Right lobe of liver (tissue), 6 donors: ENCODE data around the gene ADARB2. TPM values are rescaled to one million over a fixed set of nuclear protein-coding genes. Genes with fewer than 3 reads are reported as not detected.
A peak's percentile ranks its signal among the peaks of the same experiment; 100 is the strongest.

ENCODE experiments used
- ATAC-seq, 4 donors: fragments of 200-7000 bp; cut with Tn5 transposase; one replicate each; pipeline ENCODE4 v1.9.1; 2020; ENCODE audit warnings: mild to moderate bottlenecking in 4 of 4, moderate library complexity in 4 of 4
- DNase-seq, 3 donors: peaks; one replicate each; pipeline ENCODE4 v3.0.0-alpha.2; 2020
- H3K27ac ChIP-seq, 3 donors: fragments of 200-600 bp; one replicate each; pipeline ENCODE4 v1.8.0; 2022
- H3K27me3 ChIP-seq, 2 donors: fragments of 200-600 bp; one replicate each; pipeline ENCODE4 v1.8.0; 2022
- H3K36me3 ChIP-seq, 4 donors: fragments of 200-600 bp; sonication (generic) in 1 of 4; one replicate each; pipeline versions ENCODE4 v1.5.1 to v1.8.0; 2017 to 2022; ENCODE audit warnings: control low read depth in 1 of 4
- H3K4me1 ChIP-seq, 4 donors: fragments of 200-600 bp; sonication (generic) in 1 of 4; one replicate each; pipeline versions ENCODE4 v1.5.1 to v1.8.0; 2017 to 2022; ENCODE audit warnings: control low read depth in 1 of 4
- H3K4me3 ChIP-seq, 3 donors: fragments of 200-600 bp; one replicate each; pipeline ENCODE4 v1.8.0; 2022
- H3K9me3 ChIP-seq, 4 donors: fragments of 200-600 bp; sonication (generic) in 1 of 4; one replicate each; pipeline versions ENCODE4 v1.5.1 to v1.8.0; 2017 to 2022; ENCODE audit warnings: control low read depth in 1 of 4
- POLR2A ChIP-seq: fragments of 450-650 bp; IDR thresholded peaks from one replicate; pipeline ENCODE4 v1.6.1; 2017; ENCODE audit warnings: antibody characterized with exemption, mild to moderate bottlenecking
- WGBS: methylation state at CpG from one replicate; pipeline ENCODE4 v1.1.6; 2018; ENCODE audit warnings: low coverage, low lambda C conversion rate; ENCODE audit not compliant: insufficient coverage; ENCODE audit errors: missing lambda C conversion rate; 5-methylcytosine and 5-hydroxymethylcytosine counted together
- intact Hi-C, 2 donors: fragments of 100-400 bp; cut with DNase I; formaldehyde crosslinking; loops; one replicate each; pipeline versions ENCODE4 v1.11.2 to v1.14.1; 2022
- total RNA-seq, 6 experiments: library from RNA; depleted of rRNA in 2 of 6; stranded (reverse); fragments of >200 nt in 2 of 6; fragmentation: NEBNext Ultra II Directional in 3 of 6; extraction: Animal tissue kit (Norgen Biotek cat#: 25700) in 3 of 6; gene quantifications; one replicate each; pipeline versions ENCODE4 v1.1.0 to v1.2.4, GENCODE V29; 2016 to 2023
- TF ChIP-seq, protein P1 (sequence below), 4 donors: fragments of 200-600 bp in 3 of 4; fragments of 450-650 bp in 1 of 4; IDR thresholded peaks; one replicate each; pipeline versions ENCODE4 v1.5.1 to v1.8.0; 2016 to 2022; ENCODE audit warnings: antibody characterized with exemption in 4 of 4, mild to moderate bottlenecking in 2 of 4
- donor health status: DM: no; HTN: yes; CAD: no.
- donor health status: DM: no; HTN: no; CAD: no.
- donor health status: DM: no; HTN: no; CAD: no.
- donor health status: DM: no; HTN: yes; CAD: no.
- donor health status: DM: no; HTN: yes; CAD: no.

The ADARB2 gene
- total RNA-seq, 6 experiments from 2014 or later, result 0.07 to 0.68 (median 0.42) TPM

DNA sequence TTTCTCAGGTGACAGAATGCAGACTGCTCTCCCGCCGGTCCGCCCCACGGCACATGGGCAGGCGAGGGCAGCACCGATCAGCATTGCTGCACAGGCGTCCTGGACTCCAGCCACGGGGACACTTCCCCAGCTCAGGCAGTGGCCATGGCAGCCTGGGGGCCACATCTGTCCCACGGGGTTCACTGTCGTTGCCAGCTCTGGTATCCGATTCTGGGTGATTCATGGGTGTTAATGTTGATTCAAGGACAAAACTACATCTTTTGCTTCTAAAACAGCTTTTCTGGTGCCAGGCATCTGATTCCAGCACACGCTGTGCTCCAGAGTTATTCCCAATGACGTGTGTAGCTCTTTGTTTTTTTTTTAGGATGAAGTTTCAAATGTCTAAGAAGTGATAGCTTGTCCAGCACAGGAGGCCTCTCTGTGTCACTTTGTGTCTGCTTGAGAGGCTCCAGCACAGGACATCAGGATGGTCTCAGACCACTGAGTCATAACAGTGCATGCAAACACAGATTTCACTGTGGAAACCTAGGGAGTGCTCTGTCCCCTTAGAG lies 463.1 kb downstream of the ADARB2 start:
- DNase-seq, result no peak
- ATAC-seq, result no peak
- H3K27ac ChIP-seq, result no peak overlapping the region

DNA sequence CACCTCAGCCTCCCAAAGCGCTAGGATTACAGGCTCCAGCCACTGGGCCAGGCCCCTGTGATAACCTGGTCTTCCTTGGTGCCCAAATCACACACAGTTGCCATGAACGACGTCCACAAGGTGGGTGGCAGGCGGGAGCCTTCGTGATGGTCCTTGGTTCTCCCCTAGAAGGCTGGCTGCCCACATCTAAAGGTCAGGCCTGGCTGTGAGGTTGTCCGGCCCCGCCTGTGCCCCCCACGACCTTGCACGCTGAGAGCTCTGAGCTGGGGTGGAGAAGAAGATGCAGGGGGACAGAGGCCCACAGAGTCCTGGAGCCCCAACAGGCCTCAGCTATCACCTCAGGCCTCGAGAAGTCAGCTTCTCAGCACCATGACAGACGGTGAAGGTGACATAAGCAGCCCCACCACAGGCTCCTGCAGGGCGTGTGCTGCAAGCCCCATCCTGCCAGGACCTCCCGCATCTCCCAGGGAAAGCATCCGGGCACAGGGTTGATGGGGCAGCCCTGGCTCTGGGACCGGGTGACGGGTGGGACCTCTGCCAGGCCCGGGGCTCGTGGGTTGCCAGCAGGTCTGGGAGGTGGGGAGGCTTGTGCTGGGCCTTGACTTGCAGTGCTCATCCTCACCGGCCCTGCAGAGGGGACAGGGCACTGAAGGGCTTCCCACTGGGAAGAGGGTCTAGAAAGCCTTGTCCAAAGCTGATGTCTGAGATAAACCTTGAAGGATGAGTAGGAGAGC lies 463.8 kb downstream of the ADARB2 start:
- H3K27me3 ChIP-seq, result no peaks in the 10 kb centered on the region
- H3K4me1 ChIP-seq, result no peaks in the 10 kb centered on the region
- H3K4me3 ChIP-seq, result no peak overlapping the region
- DNase-seq, result no peak
- TF ChIP-seq, protein P1, sequence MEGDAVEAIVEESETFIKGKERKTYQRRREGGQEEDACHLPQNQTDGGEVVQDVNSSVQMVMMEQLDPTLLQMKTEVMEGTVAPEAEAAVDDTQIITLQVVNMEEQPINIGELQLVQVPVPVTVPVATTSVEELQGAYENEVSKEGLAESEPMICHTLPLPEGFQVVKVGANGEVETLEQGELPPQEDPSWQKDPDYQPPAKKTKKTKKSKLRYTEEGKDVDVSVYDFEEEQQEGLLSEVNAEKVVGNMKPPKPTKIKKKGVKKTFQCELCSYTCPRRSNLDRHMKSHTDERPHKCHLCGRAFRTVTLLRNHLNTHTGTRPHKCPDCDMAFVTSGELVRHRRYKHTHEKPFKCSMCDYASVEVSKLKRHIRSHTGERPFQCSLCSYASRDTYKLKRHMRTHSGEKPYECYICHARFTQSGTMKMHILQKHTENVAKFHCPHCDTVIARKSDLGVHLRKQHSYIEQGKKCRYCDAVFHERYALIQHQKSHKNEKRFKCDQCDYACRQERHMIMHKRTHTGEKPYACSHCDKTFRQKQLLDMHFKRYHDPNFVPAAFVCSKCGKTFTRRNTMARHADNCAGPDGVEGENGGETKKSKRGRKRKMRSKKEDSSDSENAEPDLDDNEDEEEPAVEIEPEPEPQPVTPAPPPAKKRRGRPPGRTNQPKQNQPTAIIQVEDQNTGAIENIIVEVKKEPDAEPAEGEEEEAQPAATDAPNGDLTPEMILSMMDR (IDR thresholded peaks at IDR 0.05), result no peak
- TF ChIP-seq POLR2A, result no peak
- no peak overlapping the region for H3K27ac ChIP-seq
- no peaks in the 10 kb centered on the region for H3K9me3 ChIP-seq
- intact Hi-C loops, result no loop called here
- peak in 1 of 4 donors; percentile 31 for ATAC-seq
- no peaks in the 10 kb centered on the region for H3K36me3 ChIP-seq
- whole genome bisulfite sequencing, result 73% methylated on average over 7 of the region's 19 CpGs

More for the DNA sequence above, 463.1 kb downstream of the ADARB2 start:
- H3K36me3 ChIP-seq, result no peaks in the 10 kb centered on the region
- WGBS, result 55% methylated on average over 5 of the region's 13 CpGs
- H3K4me1 ChIP-seq, result no peaks in the 10 kb centered on the region
- H3K9me3 ChIP-seq, result no peaks in the 10 kb centered on the region
- H3K4me3 ChIP-seq, result no peak overlapping the region
- TF ChIP-seq, protein P1 (IDR thresholded peaks at IDR 0.05), result no peak
- no peak for TF ChIP-seq POLR2A
- intact Hi-C loops, result no loop called here
- H3K27me3 ChIP-seq, result no peaks in the 10 kb centered on the region

DNA sequence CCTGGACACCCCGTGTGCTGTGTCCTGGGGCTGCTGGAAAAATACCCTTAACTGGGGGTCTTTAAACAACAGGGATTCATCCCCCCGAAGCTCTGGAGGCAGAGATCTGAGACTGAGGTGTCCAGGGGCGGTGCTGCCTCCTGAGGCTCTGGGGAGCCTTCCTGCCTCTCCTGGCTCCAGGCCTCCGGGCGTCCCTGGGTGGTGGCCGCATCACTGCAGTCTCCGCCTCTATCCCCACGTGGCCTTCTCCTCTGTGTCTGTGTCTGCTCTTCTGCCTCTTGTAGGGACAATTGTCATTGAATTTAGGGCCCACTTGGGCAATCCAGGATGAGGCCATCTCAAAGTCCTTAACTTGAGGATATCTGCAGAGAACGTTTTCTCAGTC lies 464.6 kb downstream of the ADARB2 start:
- Histone ChIP-seq H3K27ac (no peak overlapping the region), H3K27me3 (no peaks in the 10 kb centered on the region), H3K4me1 (no peaks in the 10 kb centered on the region), H3K36me3 (no peaks in the 10 kb centered on the region), H3K9me3 (no peaks in the 10 kb centered on the region), H3K4me3 (no peak overlapping the region)
- no peak for DNase-seq
- intact Hi-C loops, result no loop called here
- TF ChIP-seq POLR2A, result no peak
- TF ChIP-seq, protein P1 (IDR thresholded peaks at IDR 0.05), result no peak
- WGBS, result 76% methylated on average over 4 of the region's 9 CpGs
- no peak for ATAC-seq

DNA sequence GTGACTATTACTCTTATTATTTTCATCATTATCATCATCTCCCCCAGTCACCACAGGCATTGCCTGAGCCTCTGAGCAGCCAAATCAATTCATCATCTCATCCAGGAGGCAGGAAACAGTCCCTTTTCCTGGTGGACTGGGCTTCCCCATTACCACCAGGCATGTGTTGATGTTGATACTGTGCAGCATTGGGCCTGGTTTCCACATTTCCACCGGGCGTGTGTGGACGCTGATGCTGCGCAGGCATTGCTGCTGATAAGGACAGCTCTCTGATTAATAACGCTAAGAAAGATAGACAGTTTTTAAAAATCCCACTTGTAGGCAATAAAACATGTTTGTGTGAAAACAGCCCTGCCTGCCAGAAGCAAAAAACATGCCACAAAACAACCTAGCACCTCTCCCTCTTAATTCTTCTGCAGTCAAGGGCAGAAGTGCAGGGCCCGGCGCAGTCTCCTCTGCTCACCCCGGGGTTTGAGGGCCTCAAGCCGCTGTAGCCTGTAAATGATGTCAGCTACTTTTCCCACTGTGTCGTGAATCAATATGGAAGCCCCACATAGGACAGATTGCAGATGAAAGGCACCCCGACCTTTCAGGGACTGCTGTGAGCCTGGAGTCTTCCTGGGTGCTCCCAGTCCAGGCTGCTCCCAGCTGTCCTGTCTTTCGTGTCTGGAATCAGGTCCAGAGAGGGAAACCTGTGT lies 465.1 kb downstream of the ADARB2 start:
- no peaks in the 10 kb centered on the region for H3K27me3 ChIP-seq
- no peaks in the 10 kb centered on the region for H3K9me3 ChIP-seq
- H3K4me3 ChIP-seq, result no peak overlapping the region
- intact Hi-C loops, result no loop called here
- no peaks in the 10 kb centered on the region for H3K36me3 ChIP-seq
- TF ChIP-seq POLR2A, result no peak
- TF ChIP-seq, protein P1 (IDR thresholded peaks at IDR 0.05), result no peak
- no peaks in the 10 kb centered on the region for H3K4me1 ChIP-seq
- DNase-seq, result no peak
- WGBS, result 55% methylated on average over 5 of the region's 12 CpGs
- no peak overlapping the region for H3K27ac ChIP-seq
- ATAC-seq, result no peak
